HEK293 (cell line): ENCODE measurements around the gene PIK3C2B.

Experiments used
- ATF2 ChIP-seq: fragments of 450-650 bp; formaldehyde crosslinking; IDR thresholded peaks from 2 replicates; pipeline ENCODE4 v1.5.1; 2016; ENCODE audit warnings: missing biosample characterization, missing genetic modification characterization, low read depth
- BCL11A ChIP-seq: fragments of 450-650 bp; formaldehyde crosslinking; IDR thresholded peaks from 2 replicates; pipeline ENCODE4 v1.5.1; 2016; ENCODE audit warnings: low read depth, missing biosample characterization, missing genetic modification characterization
- HOXA7 ChIP-seq: sonication (generic); formaldehyde crosslinking; IDR thresholded peaks from 2 replicates; pipeline ENCODE4 v1.8.1; 2022; ENCODE audit warnings: missing genetic modification reagents, borderline replicate concordance
- KLF10 ChIP-seq: fragments of 450-650 bp; IDR thresholded peaks from 2 replicates; pipeline ENCODE4 v1.5.1; 2018; ENCODE audit warnings: missing biosample characterization, mild to moderate bottlenecking, missing genetic modification characterization
- KLF16 ChIP-seq: fragments of 450-650 bp; formaldehyde crosslinking; IDR thresholded peaks from 2 replicates; pipeline ENCODE4 v1.5.1; 2017; ENCODE audit warnings: missing biosample characterization, missing genetic modification characterization
- KLF9 ChIP-seq: fragments of 450-650 bp; formaldehyde crosslinking; IDR thresholded peaks from 2 replicates; pipeline ENCODE4 v1.5.1; 2016; ENCODE audit warnings: missing biosample characterization, missing genetic modification characterization, low read depth
- MEIS1 ChIP-seq: sonication (generic); formaldehyde crosslinking; IDR thresholded peaks from 2 replicates; pipeline ENCODE4 v1.8.1; 2022; ENCODE audit warnings: missing genetic modification reagents, mild to moderate bottlenecking, borderline replicate concordance
- MYNN ChIP-seq: fragments of 450-650 bp; formaldehyde crosslinking; IDR thresholded peaks from 2 replicates; pipeline ENCODE4 v1.5.1; 2016; ENCODE audit warnings: missing biosample characterization, missing genetic modification characterization, borderline replicate concordance
- SCRT1 ChIP-seq: fragments of 450-650 bp; formaldehyde crosslinking; IDR thresholded peaks from 2 replicates; pipeline ENCODE4 v1.5.1; 2016; ENCODE audit warnings: missing biosample characterization, missing genetic modification characterization, borderline replicate concordance
- SP2 ChIP-seq: fragments of 450-650 bp; formaldehyde crosslinking; IDR thresholded peaks from 2 replicates; pipeline ENCODE4 v1.5.1; 2016; ENCODE audit warnings: missing biosample characterization, missing genetic modification characterization
- YY2 ChIP-seq: fragments of 450-650 bp; formaldehyde crosslinking; IDR thresholded peaks from 2 replicates; pipeline ENCODE4 v1.5.1; 2016; ENCODE audit warnings: missing biosample characterization, missing genetic modification characterization
- ZBTB17 ChIP-seq: fragments of 450-650 bp; formaldehyde crosslinking; IDR thresholded peaks from 2 replicates; pipeline ENCODE4 v1.5.1; 2016; ENCODE audit warnings: missing biosample characterization, missing genetic modification characterization
- ZBTB49 ChIP-seq: fragments of 450-650 bp; formaldehyde crosslinking; IDR thresholded peaks from 2 replicates; pipeline ENCODE4 v1.5.1; 2016; ENCODE audit warnings: missing biosample characterization, missing genetic modification characterization, low read depth
- ZFP3 ChIP-seq: fragments of 450-650 bp; formaldehyde crosslinking; IDR thresholded peaks from 2 replicates; pipeline ENCODE4 v1.5.1; 2016; ENCODE audit warnings: low read depth, missing biosample characterization, missing genetic modification characterization
- ZIC2 ChIP-seq: fragments of 450-650 bp; formaldehyde crosslinking; IDR thresholded peaks from 2 replicates; pipeline ENCODE4 v1.5.1; 2016; ENCODE audit warnings: missing biosample characterization, missing genetic modification characterization
- ZNF10 ChIP-seq: fragments of 450-650 bp; formaldehyde crosslinking; IDR thresholded peaks from 2 replicates; pipeline ENCODE4 v1.5.1; 2017; ENCODE audit warnings: missing biosample characterization, missing genetic modification characterization
- ZNF146 ChIP-seq: fragments of 450-650 bp; formaldehyde crosslinking; IDR thresholded peaks from 2 replicates; pipeline ENCODE4 v1.5.1; 2016; ENCODE audit warnings: missing biosample characterization, missing genetic modification characterization
- ZNF155 ChIP-seq: fragments of 450-650 bp; formaldehyde crosslinking; IDR thresholded peaks from 2 replicates; pipeline ENCODE4 v1.5.1; 2016; ENCODE audit warnings: missing biosample characterization, missing genetic modification characterization
- ZNF239 ChIP-seq: fragments of 450-650 bp; formaldehyde crosslinking; IDR thresholded peaks from 2 replicates; pipeline ENCODE4 v1.5.1; 2016; ENCODE audit warnings: missing biosample characterization, missing genetic modification characterization
- ZNF26 ChIP-seq: fragments of 450-650 bp; formaldehyde crosslinking; IDR thresholded peaks from 2 replicates; pipeline ENCODE4 v1.5.1; 2016; ENCODE audit warnings: missing biosample characterization, missing genetic modification characterization
- ZNF302 ChIP-seq: fragments of 450-650 bp; formaldehyde crosslinking; IDR thresholded peaks from 2 replicates; pipeline ENCODE4 v1.5.1; 2016; ENCODE audit warnings: missing biosample characterization, missing genetic modification characterization, low read depth
- ZNF510 ChIP-seq: fragments of 450-650 bp; formaldehyde crosslinking; IDR thresholded peaks from 2 replicates; pipeline ENCODE4 v1.5.1; 2018; ENCODE audit warnings: mild to moderate bottlenecking, missing genetic modification characterization, missing biosample characterization; ENCODE audit not compliant: insufficient replicate concordance
- ZNF544 ChIP-seq: fragments of 450-650 bp; formaldehyde crosslinking; IDR thresholded peaks from 2 replicates; pipeline ENCODE4 v1.5.0; 2017; ENCODE audit warnings: missing biosample characterization, missing genetic modification characterization
- ZNF561 ChIP-seq: fragments of 450-650 bp; IDR thresholded peaks from 2 replicates; pipeline ENCODE4 v1.5.1; 2018; ENCODE audit warnings: missing biosample characterization, missing genetic modification characterization, borderline replicate concordance
- ZNF624 ChIP-seq: fragments of 450-650 bp; formaldehyde crosslinking; IDR thresholded peaks from 2 replicates; pipeline ENCODE4 v1.5.1; 2017; ENCODE audit warnings: missing biosample characterization, missing genetic modification characterization
- ZNF670 ChIP-seq: fragments of 450-650 bp; formaldehyde crosslinking; IDR thresholded peaks from 2 replicates; pipeline ENCODE4 v1.5.1; 2016; ENCODE audit warnings: missing biosample characterization, missing genetic modification characterization, low read depth
- ZNF707 ChIP-seq: fragments of 450-650 bp; formaldehyde crosslinking; IDR thresholded peaks from 2 replicates; pipeline ENCODE4 v1.5.1; 2016; ENCODE audit warnings: missing biosample characterization, missing genetic modification characterization
- ZSCAN4 ChIP-seq: fragments of 450-650 bp; formaldehyde crosslinking; IDR thresholded peaks from 2 replicates; pipeline ENCODE4 v1.5.1; 2017; ENCODE audit warnings: missing biosample characterization, missing genetic modification characterization
- TF ChIP-seq, protein P1 (sequence below): fragments of 450-650 bp; formaldehyde crosslinking; IDR thresholded peaks from 2 replicates; pipeline ENCODE4 v1.5.1; 2016; ENCODE audit warnings: missing biosample characterization, missing genetic modification characterization
- TF ChIP-seq, protein P2 (sequence below): fragments of 450-650 bp; formaldehyde crosslinking; IDR thresholded peaks from 2 replicates; pipeline ENCODE4 v1.5.1; 2016; ENCODE audit warnings: missing biosample characterization, missing genetic modification characterization

Gene PIK3C2B

GRCh38 chr1:204494281-204495077, at the start of gene PIK3C2B (continued):
- TF ChIP-seq ZNF26 (tag by site-specific recombination) (no peak), ZSCAN4 (tag by site-specific recombination) (no peak), SCRT1 (no peak), HOXA7 (CRISPR knock-in tag) (no peak), ZFP3 (tag by site-specific recombination) (no peak), BCL11A (tag by site-specific recombination) (no peak), ZNF561 (tag by site-specific recombination) (no peak), KLF9 (tag by site-specific recombination) (peak; percentile 70; the same call in 1 of the 2 replicates), MYNN (tag by site-specific recombination) (no peak), ZNF239 (no peak), ZNF707 (tag by site-specific recombination) (no peak), MEIS1 (no peak), SP2 (tag by site-specific recombination) (peak; percentile 82), ZNF544 (tag by site-specific recombination) (no peak), ZNF10 (no peak; the same call in 1 of the 2 replicates), ZNF146 (no peak), KLF10 (tag by site-specific recombination) (no peak), ATF2 (tag by site-specific recombination) (no peak), ZNF302 (no peak), ZNF624 (tag by site-specific recombination) (no peak), ZIC2 (tag by site-specific recombination) (0 out of 2 replicates have a peak, but pooled peaks have one; percentile 13), KLF16 (tag by site-specific recombination) (peak; percentile 61), ZBTB17 (peak; percentile 80), ZBTB49 (tag by site-specific recombination) (no peak), YY2 (tag by site-specific recombination) (no peak), ZNF510 (tag by site-specific recombination) (no peak), ZNF670 (tag by site-specific recombination) (no peak), ZNF155 (tag by site-specific recombination) (no peak)
- TF ChIP-seq, protein P1, sequence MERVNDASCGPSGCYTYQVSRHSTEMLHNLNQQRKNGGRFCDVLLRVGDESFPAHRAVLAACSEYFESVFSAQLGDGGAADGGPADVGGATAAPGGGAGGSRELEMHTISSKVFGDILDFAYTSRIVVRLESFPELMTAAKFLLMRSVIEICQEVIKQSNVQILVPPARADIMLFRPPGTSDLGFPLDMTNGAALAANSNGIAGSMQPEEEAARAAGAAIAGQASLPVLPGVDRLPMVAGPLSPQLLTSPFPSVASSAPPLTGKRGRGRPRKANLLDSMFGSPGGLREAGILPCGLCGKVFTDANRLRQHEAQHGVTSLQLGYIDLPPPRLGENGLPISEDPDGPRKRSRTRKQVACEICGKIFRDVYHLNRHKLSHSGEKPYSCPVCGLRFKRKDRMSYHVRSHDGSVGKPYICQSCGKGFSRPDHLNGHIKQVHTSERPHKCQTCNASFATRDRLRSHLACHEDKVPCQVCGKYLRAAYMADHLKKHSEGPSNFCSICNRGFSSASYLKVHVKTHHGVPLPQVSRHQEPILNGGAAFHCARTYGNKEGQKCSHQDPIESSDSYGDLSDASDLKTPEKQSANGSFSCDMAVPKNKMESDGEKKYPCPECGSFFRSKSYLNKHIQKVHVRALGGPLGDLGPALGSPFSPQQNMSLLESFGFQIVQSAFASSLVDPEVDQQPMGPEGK (tag by site-specific recombination): peak; percentile 58
- TF ChIP-seq, protein P2, sequence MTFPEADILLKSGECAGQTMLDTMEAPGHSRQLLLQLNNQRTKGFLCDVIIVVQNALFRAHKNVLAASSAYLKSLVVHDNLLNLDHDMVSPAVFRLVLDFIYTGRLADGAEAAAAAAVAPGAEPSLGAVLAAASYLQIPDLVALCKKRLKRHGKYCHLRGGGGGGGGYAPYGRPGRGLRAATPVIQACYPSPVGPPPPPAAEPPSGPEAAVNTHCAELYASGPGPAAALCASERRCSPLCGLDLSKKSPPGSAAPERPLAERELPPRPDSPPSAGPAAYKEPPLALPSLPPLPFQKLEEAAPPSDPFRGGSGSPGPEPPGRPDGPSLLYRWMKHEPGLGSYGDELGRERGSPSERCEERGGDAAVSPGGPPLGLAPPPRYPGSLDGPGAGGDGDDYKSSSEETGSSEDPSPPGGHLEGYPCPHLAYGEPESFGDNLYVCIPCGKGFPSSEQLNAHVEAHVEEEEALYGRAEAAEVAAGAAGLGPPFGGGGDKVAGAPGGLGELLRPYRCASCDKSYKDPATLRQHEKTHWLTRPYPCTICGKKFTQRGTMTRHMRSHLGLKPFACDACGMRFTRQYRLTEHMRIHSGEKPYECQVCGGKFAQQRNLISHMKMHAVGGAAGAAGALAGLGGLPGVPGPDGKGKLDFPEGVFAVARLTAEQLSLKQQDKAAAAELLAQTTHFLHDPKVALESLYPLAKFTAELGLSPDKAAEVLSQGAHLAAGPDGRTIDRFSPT (tag by site-specific recombination): peak; percentile 6; the same call in 1 of the 2 replicates
